Ishikawa (cell line): ENCODE data around the gene TLR5.

ENCODE experiments used
- CEBPB ChIP-seq: IDR thresholded peaks from 2 replicates; pipeline ENCODE4 v1.6.1; 2012
- CREB1 ChIP-seq: IDR thresholded peaks from 2 replicates; pipeline ENCODE4 v1.6.1; 2012; ENCODE audit warnings: low read depth
- EGR1 ChIP-seq: IDR thresholded peaks from 2 replicates; pipeline ENCODE4 v1.6.1; 2012
- EP300 ChIP-seq: IDR thresholded peaks from 2 replicates; pipeline ENCODE4 v1.6.1; 2012; ENCODE audit warnings: borderline replicate concordance
- FOXM1 ChIP-seq: IDR thresholded peaks from 2 replicates; pipeline ENCODE4 v1.6.1; 2012; ENCODE audit warnings: low read depth, borderline replicate concordance
- RAD21 ChIP-seq: IDR thresholded peaks from 2 replicates; pipeline ENCODE4 v1.6.1; 2012; ENCODE audit warnings: low read depth
- REST ChIP-seq: IDR thresholded peaks from 2 replicates; pipeline ENCODE4 v1.6.1; 2012; ENCODE audit warnings: low read depth, mild to moderate bottlenecking
- TAF1 ChIP-seq: IDR thresholded peaks from 2 replicates; pipeline ENCODE4 v1.6.1; 2012; ENCODE audit warnings: low read depth, mild to moderate bottlenecking
- TCF12 ChIP-seq: IDR thresholded peaks from 2 replicates; pipeline ENCODE4 v1.6.1; 2012; ENCODE audit warnings: low read depth
- TEAD4 ChIP-seq: IDR thresholded peaks from 2 replicates; pipeline ENCODE4 v1.6.1; 2012
- USF1 ChIP-seq: IDR thresholded peaks from 2 replicates; pipeline ENCODE4 v1.6.1; 2012
- YY1 ChIP-seq: IDR thresholded peaks from 2 replicates; pipeline ENCODE4 v1.6.1; 2012; ENCODE audit warnings: low read depth
- ZBTB7A ChIP-seq: IDR thresholded peaks from 2 replicates; pipeline ENCODE4 v1.6.1; 2012; ENCODE audit warnings: low read depth
- TF ChIP-seq, protein P1 (sequence below): IDR thresholded peaks from 2 replicates; pipeline ENCODE4 v1.6.1; 2012

- TF ChIP-seq EGR1 (no peak), TEAD4 (no peak), YY1 (no peak), TAF1 (no peak), REST (no peak), EP300 (no peak), CREB1 (no peak), RAD21 (no peak), CEBPB (no peak), TCF12 (no peak), FOXM1 (no peak), USF1 (no peak), ZBTB7A (no peak)
- TF ChIP-seq, protein P1, sequence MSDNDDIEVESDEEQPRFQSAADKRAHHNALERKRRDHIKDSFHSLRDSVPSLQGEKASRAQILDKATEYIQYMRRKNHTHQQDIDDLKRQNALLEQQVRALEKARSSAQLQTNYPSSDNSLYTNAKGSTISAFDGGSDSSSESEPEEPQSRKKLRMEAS = no peak
Observed at GRCh38 chr1:223150443-223150842, 7.4 kb upstream of the TLR5 start.
